ENCODE results near the gene GON4L.
A peak's percentile ranks its signal among the peaks of the same experiment; 100 is the strongest.
"Not testable (repeated sequence)": the region's sequence is repeated elsewhere in the genome, so short reads cannot be mapped to it uniquely, and the experiment has no call there.

Gene GON4L, protein sequence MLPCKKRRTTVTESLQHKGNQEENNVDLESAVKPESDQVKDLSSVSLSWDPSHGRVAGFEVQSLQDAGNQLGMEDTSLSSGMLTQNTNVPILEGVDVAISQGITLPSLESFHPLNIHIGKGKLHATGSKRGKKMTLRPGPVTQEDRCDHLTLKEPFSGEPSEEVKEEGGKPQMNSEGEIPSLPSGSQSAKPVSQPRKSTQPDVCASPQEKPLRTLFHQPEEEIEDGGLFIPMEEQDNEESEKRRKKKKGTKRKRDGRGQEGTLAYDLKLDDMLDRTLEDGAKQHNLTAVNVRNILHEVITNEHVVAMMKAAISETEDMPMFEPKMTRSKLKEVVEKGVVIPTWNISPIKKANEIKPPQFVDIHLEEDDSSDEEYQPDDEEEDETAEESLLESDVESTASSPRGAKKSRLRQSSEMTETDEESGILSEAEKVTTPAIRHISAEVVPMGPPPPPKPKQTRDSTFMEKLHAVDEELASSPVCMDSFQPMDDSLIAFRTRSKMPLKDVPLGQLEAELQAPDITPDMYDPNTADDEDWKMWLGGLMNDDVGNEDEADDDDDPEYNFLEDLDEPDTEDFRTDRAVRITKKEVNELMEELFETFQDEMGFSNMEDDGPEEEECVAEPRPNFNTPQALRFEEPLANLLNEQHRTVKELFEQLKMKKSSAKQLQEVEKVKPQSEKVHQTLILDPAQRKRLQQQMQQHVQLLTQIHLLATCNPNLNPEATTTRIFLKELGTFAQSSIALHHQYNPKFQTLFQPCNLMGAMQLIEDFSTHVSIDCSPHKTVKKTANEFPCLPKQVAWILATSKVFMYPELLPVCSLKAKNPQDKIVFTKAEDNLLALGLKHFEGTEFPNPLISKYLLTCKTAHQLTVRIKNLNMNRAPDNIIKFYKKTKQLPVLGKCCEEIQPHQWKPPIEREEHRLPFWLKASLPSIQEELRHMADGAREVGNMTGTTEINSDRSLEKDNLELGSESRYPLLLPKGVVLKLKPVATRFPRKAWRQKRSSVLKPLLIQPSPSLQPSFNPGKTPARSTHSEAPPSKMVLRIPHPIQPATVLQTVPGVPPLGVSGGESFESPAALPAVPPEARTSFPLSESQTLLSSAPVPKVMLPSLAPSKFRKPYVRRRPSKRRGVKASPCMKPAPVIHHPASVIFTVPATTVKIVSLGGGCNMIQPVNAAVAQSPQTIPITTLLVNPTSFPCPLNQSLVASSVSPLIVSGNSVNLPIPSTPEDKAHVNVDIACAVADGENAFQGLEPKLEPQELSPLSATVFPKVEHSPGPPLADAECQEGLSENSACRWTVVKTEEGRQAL (N-terminal part only)

DNA sequence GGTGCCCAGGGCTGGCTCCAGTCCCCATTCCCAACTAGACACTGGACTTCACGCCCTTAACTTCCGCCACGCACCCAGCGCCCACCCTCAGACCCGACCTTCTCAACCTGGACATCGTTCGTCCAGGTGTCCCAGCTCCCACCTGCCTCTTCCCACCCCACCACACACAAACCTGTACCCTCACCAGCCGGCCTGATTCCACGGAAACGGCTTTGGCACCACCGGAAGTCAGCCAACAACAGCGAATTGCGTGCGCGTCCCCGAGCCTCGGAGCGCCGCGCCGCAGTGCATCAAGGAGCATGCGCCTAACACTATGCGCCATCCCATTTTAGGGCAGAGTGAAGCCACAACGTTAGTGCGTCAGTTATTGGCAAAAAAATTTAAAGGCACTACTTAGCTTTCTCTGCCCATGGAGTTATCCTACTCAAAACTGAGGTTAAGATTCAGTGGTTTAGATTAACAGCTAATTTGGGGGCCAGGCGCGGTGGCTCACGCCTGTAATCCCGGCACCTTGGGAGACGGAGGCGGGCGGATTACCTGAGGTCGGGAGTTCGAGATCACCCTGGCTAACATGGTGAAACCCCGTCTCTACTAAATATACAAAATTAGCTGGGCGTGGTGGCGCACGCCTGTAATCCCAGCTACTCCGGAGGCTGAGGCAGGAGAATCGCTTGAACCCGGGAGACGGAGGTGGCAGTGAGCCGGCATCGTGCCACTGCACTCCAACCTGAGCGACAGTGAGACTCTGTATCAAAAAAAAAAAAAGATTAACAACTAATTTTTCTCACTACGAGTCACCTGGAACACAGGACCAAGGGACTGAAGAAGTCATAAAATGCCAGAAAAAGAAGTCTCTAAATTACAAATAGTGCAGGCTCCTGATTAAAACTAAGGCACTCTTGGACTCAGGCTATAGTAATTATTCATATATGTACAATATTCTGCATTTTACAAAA is at the start of gene GON4L:
Gene GON4L, minus strand, starts transcription at position 240 of the 956 bp plus-strand sequence. CDS start 3,434 bp downstream, outside the sequence.
- DNase-seq (ENCODE audit: low spot score) = peak; percentile 98

DNA sequence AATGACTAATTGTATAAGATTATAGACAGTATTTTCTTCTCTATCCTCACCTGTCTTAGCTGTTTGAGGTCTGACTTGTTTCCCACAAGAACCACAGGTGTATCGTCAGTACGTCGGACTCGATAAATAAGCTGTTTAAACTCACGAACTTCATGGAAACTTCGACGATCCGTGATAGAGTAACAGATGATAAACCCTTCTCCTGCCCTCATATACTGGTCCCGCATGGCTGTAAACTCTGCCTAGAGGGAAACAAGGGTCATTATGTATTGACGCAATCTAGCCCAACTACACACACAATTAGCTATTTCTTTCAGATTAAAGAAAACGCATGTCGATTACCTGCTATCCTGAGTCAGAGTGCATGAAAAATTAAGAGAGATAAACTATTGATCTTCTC is 47.2 kb upstream of the GON4L start:
- no peak for DNase-seq (ENCODE audit: low spot score)

DNA sequence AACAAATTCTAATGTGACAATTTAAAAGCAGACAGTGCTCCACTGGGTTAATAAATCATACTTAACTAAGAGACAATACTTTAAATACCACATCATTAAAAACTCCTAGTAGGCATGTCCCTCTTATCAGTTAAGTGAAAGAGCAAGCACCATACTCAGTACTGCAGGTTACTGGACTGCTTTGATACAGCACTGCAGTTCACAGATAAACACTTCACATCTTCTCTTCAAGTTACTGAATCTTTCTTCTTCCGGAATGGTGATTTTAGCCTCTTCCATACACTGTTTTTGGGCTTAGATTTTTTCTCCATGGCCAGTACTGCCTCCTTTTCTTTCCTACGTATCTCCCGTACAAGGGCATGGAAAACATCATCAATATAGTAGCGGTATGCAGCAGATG is 43.1 kb upstream of the GON4L start:
- DNase-seq (ENCODE audit: low spot score) = no peak

DNA sequence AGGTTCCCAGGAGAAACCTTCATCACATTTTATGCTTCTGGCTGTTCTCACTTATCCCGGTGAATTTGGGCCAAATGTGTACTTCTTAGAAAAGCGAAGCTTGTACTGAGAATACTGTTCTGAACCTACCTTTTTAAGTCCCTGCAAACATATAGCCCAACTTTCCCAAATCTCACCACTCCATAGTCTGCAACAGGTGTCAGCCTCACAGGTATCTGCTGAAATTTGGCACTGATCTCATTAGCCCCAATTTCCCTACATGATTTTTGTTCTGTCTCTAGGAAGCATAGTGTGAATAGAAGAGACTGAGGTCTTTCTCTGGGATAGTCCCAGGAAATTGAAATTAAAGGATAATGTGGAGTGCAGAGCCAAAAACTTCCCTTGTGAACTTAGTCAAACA is 42.7 kb upstream of the GON4L start:
- DNase-seq (ENCODE audit: low spot score) = no peak

DNA sequence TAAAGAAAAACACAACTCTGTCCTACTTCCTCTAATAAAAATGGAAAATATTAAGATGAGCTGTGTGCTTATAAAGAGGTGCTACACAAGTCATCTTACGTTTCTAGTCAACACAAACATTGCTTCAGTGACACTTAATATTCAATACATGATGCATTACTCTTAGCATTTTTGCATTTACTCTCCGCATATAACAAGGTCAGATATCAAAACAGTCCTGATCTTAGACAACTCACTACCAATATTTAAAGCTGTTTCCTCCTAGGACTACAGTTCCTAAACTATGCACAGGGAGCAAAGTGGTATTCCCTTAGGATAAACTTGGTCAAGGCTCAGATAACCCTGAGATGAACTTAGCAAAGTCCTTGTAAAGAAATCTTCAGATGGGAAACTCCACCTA is 41.9 kb upstream of the GON4L start:
- no peak for DNase-seq (ENCODE audit: low spot score)

DNA sequence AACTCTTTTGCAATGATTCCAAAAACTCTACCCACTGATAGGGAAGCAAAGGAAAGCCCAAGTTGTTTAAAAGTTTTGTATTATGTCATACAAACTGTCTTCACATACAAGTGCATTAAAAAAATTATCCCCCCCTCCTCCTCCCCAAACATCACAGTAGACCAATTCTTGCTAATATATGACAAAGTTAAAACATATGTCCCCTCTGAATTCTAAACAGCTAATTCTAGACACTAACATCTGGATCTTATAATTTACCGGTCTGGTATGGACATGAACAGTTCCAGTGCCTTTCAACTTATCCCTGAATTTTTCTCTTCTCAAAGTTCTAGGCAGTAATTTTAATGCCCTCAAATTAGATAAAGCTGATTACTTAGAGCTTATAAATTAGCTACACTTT is 40.7 kb upstream of the GON4L start:
- DNase-seq (ENCODE audit: low spot score) = no peak

DNA sequence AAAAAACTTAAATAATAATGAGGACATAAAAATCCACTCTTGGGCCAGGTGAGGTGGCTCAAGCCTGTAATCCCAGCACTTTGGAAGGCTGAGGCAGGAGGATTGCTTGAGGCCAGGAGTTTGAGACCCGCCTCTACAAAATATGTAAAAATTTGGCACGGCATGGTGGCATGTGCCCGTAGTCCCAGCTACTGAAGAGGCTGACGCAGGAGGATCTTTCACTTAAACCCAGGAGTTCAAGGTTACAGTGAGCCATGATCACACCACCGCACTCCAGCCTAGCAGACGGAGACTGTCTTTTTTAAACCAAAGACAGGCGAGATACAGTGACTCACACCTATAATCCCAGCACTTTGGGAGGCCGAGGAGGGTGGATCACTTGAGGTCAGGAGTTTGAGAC is 39.5 kb upstream of the GON4L start:
- DNase-seq (ENCODE audit: low spot score) = not testable (repeated sequence)

DNA sequence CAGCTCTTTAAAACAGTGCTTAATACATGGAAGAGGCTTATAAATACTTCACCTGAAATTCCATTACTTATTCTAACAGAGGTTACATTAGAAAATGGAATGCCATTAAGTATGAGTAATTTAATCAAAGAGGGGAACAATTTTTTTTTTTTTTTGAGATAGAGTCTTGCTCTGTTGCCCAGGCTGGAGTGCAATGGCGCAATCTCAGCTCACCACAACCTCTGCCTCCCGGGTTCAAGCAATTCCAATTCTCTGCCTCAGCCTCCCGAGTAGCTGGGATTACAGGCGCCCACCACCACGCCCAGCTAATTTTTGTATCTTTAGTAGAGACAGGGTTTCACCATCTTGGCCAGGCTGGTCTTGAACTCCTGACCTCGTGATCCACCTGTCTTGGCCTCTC is 38.6 kb upstream of the GON4L start:
- DNase-seq (ENCODE audit: low spot score) = not testable (repeated sequence)

DNA sequence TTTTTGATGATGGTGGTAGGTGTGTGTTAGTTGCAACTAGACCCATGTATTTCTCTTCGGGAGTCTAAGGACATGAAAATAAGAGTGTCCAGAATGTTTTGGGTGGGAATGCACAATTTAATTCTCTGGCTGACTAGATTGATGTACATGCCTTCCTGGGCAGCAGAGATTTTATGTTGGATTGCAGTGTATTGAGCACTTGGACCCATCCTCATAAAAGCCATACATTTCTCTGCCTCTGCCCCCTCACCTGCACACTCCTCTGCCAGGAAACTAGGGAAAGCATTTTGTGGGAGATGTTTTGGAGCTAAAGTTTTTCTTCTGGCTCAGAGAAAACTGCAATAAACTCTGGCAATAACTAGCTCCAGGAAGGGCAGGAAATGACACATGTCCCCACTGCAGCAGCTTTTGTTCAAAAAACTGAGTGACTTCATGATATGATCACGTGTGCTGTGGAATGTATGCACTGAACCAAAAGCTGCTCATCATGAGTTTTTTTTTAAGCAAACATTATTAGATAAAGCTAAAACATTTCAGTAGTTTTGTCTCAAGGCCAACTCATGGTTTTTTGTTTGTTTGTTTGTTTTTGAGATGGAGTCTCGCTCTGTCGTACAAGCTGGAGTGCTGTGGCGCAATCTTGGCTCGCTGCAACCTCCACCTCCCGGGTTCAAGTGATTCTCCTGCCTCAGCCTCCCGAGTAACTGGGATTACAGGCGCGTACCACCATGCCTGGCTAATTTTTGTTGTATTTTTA is 36.6 kb upstream of the GON4L start:
- DNase-seq (ENCODE audit: low spot score) = no peak

DNA sequence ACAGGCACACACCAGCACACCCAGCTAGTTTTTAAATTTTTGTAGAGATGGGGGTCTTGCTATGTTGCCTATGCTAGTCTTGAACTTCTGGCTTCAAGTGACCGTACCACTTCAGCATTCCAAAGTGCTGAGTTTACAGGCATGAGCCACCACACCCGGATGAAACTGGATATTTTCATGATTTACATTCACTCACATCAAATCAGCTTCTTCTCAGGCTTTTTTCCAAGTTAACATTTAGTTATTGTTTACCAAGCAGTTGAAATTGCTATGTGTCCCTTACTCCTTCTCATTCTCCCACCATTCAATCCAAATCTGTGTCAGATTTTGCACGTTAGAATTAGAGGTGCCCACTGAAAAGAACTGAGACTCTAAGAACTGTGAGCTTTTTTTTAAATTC is 35.8 kb upstream of the GON4L start:
- no peak for DNase-seq (ENCODE audit: low spot score)

DNA sequence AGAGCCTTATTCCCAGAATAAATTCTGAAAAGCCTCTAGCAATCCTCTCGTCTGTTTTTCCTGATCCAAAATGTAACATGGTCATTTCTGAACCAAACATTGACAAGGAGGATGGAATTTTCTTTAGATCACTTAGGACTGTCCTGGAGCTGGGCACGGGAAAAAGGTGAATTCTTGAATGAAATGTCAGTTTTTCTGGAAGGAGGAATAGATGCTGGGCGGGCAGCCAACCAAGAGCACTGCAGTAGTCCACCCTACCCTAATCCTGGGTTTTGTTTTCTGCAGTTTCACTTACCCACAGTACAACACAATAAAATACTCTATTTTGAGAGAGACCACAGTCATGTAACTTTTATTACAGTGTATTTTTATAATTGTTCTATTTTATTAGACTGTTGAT is 33.2 kb upstream of the GON4L start:
- DNase-seq (ENCODE audit: low spot score) = no peak

DNA sequence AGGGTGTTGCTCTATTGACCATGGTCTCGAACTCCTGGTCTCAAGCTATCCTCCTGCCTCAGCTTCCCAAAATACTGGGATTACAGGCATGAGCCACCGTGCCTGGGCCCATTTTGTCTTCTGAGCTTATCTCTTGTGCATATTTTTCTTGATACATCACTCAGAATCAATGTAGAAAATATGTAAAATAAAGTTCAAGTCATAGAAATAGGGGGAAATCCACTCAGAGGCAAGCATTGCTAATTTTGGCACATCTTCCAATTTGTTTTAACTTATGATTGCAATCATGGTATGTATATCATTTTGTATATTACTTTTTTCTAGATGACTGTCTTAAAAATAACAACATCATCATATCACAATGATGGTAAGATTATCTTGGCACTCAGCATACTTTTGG is 32.6 kb upstream of the GON4L start:
- no peak for DNase-seq (ENCODE audit: low spot score)

DNA sequence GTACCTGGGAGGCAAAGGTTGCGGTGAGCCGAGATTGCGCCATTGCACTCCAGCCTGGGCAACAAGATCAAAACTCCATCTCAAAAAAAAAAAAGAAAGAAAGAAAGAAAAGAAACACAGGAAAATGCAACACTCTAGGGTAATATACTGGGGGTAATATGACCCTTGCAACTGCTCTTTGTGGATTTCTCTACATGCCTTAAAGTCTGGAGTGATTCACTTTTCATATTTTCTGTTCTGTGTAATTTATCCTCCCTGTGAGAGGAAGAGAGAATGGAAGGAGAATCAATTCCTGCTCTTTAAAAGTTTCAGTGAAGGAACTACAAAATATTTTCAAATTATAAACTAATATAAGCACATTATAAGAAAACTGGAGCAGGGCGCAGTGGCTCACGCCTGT is 31.5 kb upstream of the GON4L start:
- DNase-seq (ENCODE audit: low spot score) = no peak

DNA sequence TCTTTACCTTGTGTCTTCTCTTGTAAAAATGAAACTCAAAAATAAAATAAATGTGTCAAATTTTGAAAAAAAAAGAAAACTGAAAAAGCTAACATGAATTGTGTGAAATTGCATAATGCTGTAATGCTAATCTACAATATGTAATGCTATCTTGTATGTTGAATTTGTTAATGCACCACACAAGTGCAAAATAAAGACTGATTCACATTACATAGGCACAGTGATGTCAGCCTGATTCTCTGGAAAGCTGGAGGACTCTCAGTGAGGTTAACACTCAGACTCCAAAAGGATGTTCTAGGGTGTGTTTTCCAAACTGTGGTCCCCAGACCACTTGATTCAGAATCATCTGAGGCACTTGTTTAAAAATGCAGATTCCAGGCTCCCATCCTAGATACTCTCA is 28.0 kb upstream of the GON4L start:
- DNase-seq (ENCODE audit: low spot score) = no peak

DNA sequence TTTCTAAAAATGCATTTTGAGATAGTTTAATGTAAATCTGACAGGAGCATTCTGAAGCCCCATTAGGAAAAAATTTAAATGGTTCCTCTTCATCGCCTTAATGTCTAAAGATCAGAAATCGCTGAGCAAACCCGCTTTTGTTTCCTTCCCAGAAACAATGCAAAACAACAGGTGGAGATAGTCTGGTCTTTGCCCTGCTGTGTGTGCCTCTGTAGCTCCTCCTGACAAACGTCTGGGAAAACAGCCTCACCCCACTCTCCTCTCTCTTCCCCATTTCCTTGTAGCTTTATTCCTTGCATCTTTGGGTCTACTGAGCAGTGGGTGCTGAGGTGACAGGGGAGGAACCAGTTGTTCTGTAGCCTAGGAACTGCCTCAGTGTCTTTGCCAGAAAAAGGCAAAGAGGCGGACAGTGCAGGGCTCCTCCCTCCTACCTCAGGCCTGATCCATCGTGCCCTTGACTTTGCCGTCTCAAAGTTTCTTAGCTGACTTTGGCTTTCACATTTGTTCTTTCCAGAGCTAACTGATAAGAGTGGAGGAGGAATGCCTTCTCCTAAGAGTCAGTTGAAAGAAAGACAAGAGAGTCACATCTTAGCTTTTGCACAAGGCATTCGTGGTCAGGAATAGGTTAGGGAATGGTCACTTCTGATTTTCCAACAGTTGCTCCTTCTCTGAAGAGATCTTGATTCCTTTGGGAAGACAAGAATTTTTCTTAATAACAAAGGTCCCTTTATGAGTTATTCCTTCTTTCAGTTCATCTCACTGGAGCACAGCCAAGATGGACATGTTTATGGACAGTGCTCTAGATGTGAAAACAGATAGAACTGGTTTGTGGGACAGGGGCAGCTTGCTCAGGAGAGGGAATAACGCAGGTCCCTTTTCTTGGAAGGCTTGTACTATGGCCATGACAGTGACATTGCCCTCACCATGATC is 27.3 kb upstream of the GON4L start:
- DNase-seq (ENCODE audit: low spot score) = no peak

DNA sequence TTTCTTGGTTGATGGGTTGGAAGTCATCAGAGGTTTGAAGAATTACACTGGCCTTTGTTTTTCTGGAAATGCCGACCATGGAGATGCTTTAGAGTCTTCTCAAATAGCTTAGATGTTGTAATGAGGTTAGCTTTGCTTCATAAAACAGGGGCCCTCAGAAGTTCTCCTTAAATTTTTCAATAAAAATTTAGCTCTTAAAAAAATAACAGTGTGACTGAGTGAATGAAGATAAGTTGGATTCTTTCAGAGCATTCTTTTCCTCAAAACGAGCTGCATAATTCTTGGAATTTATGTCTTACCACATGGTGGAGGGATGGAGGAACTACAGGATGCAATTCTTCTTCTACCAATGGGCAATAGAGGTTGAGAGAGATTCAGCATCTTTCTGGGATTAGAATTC is 25.8 kb upstream of the GON4L start:
- no peak for DNase-seq (ENCODE audit: low spot score)

DNA sequence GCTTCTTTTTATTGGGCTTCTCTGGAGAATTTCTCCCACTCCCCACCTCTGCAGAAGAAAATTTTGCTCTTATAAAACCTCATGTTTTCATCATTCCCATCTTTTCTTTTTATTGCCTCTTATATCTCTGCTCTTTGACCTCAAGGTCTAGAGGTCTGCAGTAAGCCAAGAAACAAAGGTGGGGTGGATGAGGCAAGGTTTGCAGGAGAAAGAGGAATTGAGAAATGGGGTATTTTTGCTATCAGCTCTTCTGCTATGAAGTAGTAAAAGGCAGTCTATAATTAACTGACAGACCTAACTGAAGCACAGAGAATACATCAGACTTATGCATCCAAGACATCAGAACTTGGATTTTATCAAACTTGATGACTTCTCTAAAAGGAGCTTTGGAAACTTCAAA is 25.2 kb upstream of the GON4L start:
- no peak for DNase-seq (ENCODE audit: low spot score)

DNA sequence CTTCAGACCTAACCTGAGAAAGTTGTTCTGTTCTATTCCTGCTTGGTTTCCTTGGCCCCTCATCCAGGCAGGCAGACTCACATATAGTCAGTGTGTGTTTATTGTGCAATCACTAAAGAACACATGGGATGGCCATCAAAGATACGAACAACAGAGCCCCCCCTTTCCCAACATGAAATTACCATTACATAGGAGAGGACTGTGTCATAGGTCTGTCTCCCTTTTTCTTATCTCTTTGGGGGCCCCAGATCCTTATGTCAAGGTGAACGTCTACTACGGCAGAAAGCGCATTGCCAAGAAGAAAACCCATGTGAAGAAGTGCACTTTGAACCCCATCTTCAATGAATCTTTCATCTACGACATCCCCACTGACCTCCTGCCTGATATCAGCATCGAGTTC is 23.9 kb upstream of the GON4L start:
- no peak for DNase-seq (ENCODE audit: low spot score)

DNA sequence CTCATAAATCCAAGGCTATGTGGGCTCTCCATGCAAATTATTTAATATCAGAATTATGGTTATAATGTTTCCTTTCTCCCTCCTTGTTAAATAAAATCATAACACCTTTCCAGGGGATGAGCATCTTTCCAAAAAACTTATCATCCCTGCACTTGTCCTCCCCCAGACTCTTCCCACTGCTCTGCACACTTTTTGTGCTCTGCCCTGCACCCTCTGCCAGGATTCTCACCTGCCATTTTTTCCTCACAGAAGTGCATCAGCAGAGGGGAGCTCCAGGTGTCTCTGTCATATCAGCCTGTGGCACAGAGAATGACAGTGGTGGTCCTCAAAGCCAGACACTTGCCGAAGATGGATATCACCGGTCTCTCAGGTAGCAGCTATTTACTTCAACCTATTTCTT is 23.2 kb upstream of the GON4L start:
- no peak for DNase-seq (ENCODE audit: low spot score)
